ENCODE results near the gene MYADML2. TPM values are rescaled to one million over a fixed set of nuclear protein-coding genes. Genes with fewer than 3 reads are reported as not detected.
"Not testable (repeated sequence)": the region's sequence is repeated elsewhere in the genome, so short reads cannot be mapped to it uniquely, and the experiment has no call there.

MYADML2 gene
- total RNA-seq, 1 experiment from 2014 or later, result not detected

GRCh38 chr17:81955058-81955681 is 8.1 kb upstream of the MYADML2 start:
- POLR2A ChIA-PET (ENCODE audit: unreplicated experiment), result no interaction called here
- Histone ChIP-seq H3K27me3 (ENCODE audit: low read length) (peaks cover 16% of the 10 kb centered on the region), H3K9me2 (replicated peaks; ENCODE audit: low read length) (no peaks in the 10 kb centered on the region), H3K9me3 (ENCODE audit: low read length) (no peaks in the 10 kb centered on the region), H3K4me2 (ENCODE audit: low read length) (no peak overlapping the region), H3K4me1 (ENCODE audit: insufficient read depth, low read length) (no peaks in the 10 kb centered on the region), H3K79me2 (ENCODE audit: low read length) (no peaks in the 10 kb centered on the region), H3F3A (ENCODE audit: low read length, unreplicated experiment) (no peaks in the 10 kb centered on the region), H3K36me3 (ENCODE audit: low read depth, low read length) (no peaks in the 10 kb centered on the region), H3K4me3 (ENCODE audit: low read length) (no peak overlapping the region), H3K27ac (ENCODE audit: low read length) (no peak overlapping the region), H4K20me1 (ENCODE audit: low read length) (no peaks in the 10 kb centered on the region), H3K9ac (ENCODE audit: low read length) (no peak overlapping the region), H2AFZ (ENCODE audit: low read length) (no peak overlapping the region)
- DNase-seq (no peak), ATAC-seq (no peak)
- intact Hi-C loops (cut with micrococcal nuclease), result no loop called here
- TF ChIP-seq EZH2 (IDR thresholded peaks at IDR 0.05; ENCODE audit: low read length, unreplicated experiment) (no peak), EZH2phosphoT487 (IDR thresholded peaks at IDR 0.05; ENCODE audit: borderline replicate concordance, low read length) (no peak)
- TF ChIP-seq, protein P1, sequence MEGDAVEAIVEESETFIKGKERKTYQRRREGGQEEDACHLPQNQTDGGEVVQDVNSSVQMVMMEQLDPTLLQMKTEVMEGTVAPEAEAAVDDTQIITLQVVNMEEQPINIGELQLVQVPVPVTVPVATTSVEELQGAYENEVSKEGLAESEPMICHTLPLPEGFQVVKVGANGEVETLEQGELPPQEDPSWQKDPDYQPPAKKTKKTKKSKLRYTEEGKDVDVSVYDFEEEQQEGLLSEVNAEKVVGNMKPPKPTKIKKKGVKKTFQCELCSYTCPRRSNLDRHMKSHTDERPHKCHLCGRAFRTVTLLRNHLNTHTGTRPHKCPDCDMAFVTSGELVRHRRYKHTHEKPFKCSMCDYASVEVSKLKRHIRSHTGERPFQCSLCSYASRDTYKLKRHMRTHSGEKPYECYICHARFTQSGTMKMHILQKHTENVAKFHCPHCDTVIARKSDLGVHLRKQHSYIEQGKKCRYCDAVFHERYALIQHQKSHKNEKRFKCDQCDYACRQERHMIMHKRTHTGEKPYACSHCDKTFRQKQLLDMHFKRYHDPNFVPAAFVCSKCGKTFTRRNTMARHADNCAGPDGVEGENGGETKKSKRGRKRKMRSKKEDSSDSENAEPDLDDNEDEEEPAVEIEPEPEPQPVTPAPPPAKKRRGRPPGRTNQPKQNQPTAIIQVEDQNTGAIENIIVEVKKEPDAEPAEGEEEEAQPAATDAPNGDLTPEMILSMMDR (conservative IDR thresholded peaks at IDR 0.05; ENCODE audit: low read depth, low read length), result no peak
- CTCF ChIA-PET, result interaction anchor here (0.7 kb wide), 1 partner anchor 79 kb away, joined by 3 read pairs; no protein-coding TSS in a partner anchor
- no TSS peak for BruUV-seq (replicated peaks)

- H3K9me2 ChIP-seq (replicated peaks; ENCODE audit: low read length), result no peaks in the 10 kb centered on the region
- no peaks in the 10 kb centered on the region for H3K4me1 ChIP-seq (ENCODE audit: insufficient read depth, low read length)
- peaks cover 11% of the 10 kb centered on the region for H3K27me3 ChIP-seq (ENCODE audit: low read length)
- no peaks in the 10 kb centered on the region for H4K20me1 ChIP-seq (ENCODE audit: low read length)
- DNase-seq (no peak), ATAC-seq (no peak)
- ChIA-PET CTCF (interaction anchor here (0.7 kb wide), 1 partner anchor 78 kb away, joined by 3 read pairs; no protein-coding TSS in a partner anchor), POLR2A (ENCODE audit: unreplicated experiment) (no interaction called here)
- TF ChIP-seq EZH2phosphoT487 (IDR thresholded peaks at IDR 0.05; ENCODE audit: borderline replicate concordance, low read length) (no peak), EZH2 (IDR thresholded peaks at IDR 0.05; ENCODE audit: low read length, unreplicated experiment) (no peak)
- TF ChIP-seq, protein P1 (conservative IDR thresholded peaks at IDR 0.05; ENCODE audit: low read depth, low read length), result no peak
- H3K27ac ChIP-seq (ENCODE audit: low read length), result no peak overlapping the region
- no peak overlapping the region for H3K9ac ChIP-seq (ENCODE audit: low read length)
- H3K9me3 ChIP-seq (ENCODE audit: low read length), result no peaks in the 10 kb centered on the region
- no peaks in the 10 kb centered on the region for H3K79me2 ChIP-seq (ENCODE audit: low read length)
- no peak overlapping the region for H2AFZ ChIP-seq (ENCODE audit: low read length)
- no peak overlapping the region for H3K4me3 ChIP-seq (ENCODE audit: low read length)
- intact Hi-C loops (cut with micrococcal nuclease), result no loop called here
- no peaks in the 10 kb centered on the region for H3F3A ChIP-seq (ENCODE audit: low read length, unreplicated experiment)
- H3K36me3 ChIP-seq (ENCODE audit: low read depth, low read length), result no peaks in the 10 kb centered on the region
- BruUV-seq (replicated peaks), result no TSS peak
- H3K4me2 ChIP-seq (ENCODE audit: low read length), result no peak overlapping the region
Observed at GRCh38 chr17:81954131-81955057, 7.4 kb upstream of the MYADML2 start.

DNA sequence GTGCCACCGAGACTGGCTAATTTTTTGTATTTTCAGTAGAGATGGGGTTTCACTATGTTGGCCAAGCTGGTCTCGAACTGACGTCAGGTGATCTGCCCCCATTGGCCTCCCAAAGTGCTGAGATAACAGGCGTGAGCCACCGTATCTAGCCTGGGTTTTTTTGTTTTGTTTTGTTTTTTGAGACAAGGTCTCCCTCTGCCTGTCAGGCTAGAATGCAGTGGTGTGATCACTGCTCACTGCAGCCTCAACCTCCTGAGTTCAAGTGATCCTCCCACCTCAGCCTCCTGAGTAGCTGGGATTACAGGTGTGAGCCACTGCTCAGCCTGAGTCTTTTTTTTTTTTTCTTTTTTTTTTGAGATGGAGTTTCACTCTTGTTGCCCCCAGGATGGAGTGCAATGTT is 6.4 kb upstream of the MYADML2 start:
- H3K27ac ChIP-seq (ENCODE audit: low read length); intact Hi-C loops (cut with micrococcal nuclease): not testable (repeated sequence)

More for the DNA sequence above, 6.4 kb upstream of the MYADML2 start:
- H2AFZ ChIP-seq (ENCODE audit: low read length); H3K27me3 ChIP-seq (ENCODE audit: low read length); H3K4me3 ChIP-seq (ENCODE audit: low read length); ATAC-seq; H3K9me3 ChIP-seq (ENCODE audit: low read length); H4K20me1 ChIP-seq (ENCODE audit: low read length); DNase-seq; CTCF ChIA-PET; H3F3A ChIP-seq (ENCODE audit: low read length, unreplicated experiment); H3K4me1 ChIP-seq (ENCODE audit: insufficient read depth, low read length); POLR2A ChIA-PET (ENCODE audit: unreplicated experiment); BruUV-seq (replicated peaks); H3K9me2 ChIP-seq (replicated peaks; ENCODE audit: low read length); H3K4me2 ChIP-seq (ENCODE audit: low read length); H3K9ac ChIP-seq (ENCODE audit: low read length); H3K79me2 ChIP-seq (ENCODE audit: low read length); H3K36me3 ChIP-seq (ENCODE audit: low read depth, low read length): not testable (repeated sequence)
